DND-41 (cell line): ENCODE results near the gene PRPS1.

Experiments
- EZH2 ChIP-seq: IDR thresholded peaks from 3 replicates; pipeline ENCODE4 v1.6.1; 2012; ENCODE audit warnings: borderline replicate concordance, low read depth, mild to moderate bottlenecking, moderate library complexity, low read length, inconsistent platforms; ENCODE audit not compliant: severe bottlenecking
- TF ChIP-seq, protein P1 (sequence below): IDR thresholded peaks from 2 replicates; pipeline ENCODE4 v1.5.1; 2012; ENCODE audit warnings: borderline replicate concordance, low read length, moderate library complexity, mild to moderate bottlenecking; ENCODE audit not compliant: poor library complexity, severe bottlenecking; ENCODE audit errors: extremely low read depth

GRCh38 chrX:107630031-107630689 lies 1.9 kb downstream of the PRPS1 start:
- TF ChIP-seq, protein P1, sequence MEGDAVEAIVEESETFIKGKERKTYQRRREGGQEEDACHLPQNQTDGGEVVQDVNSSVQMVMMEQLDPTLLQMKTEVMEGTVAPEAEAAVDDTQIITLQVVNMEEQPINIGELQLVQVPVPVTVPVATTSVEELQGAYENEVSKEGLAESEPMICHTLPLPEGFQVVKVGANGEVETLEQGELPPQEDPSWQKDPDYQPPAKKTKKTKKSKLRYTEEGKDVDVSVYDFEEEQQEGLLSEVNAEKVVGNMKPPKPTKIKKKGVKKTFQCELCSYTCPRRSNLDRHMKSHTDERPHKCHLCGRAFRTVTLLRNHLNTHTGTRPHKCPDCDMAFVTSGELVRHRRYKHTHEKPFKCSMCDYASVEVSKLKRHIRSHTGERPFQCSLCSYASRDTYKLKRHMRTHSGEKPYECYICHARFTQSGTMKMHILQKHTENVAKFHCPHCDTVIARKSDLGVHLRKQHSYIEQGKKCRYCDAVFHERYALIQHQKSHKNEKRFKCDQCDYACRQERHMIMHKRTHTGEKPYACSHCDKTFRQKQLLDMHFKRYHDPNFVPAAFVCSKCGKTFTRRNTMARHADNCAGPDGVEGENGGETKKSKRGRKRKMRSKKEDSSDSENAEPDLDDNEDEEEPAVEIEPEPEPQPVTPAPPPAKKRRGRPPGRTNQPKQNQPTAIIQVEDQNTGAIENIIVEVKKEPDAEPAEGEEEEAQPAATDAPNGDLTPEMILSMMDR = no peak
- no peak for TF ChIP-seq EZH2
